DMS79 treated with DMSO at 0.1 percent for 48 hours (cell line): ENCODE measurements around the gene SNX17.

Experiments used
- DNase-seq: peaks from one replicate; lab custom pipeline; 2025; lab: John Stamatoyannopoulos, UW

The SNX17 gene

DNA sequence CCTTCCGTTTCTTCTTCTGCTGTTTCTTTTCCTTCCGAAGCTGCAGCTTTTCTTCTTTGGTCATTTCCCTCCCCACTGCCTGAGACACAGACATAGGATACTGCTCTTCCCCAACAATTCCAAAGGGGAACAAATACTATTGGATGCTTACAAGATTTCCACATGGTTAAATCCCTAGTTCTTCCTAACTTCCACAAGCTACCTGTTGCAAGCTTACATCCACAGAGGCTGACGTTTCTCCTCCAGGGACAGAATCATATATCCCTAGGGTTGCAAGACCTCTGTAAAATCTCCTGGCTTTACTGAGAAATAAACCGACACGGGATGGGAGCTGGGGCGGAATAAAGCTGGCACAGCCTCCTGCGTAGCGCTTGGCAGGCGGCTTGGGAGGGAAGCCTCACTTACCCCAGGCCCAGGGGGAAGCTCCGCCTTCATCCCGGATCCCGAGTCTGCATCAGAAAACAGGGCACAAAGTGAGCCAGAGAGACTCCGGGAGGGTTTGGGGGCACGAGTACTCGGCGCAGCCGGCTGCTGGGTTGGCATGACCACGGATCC, 868 bp upstream of the SNX17 start:
- DNase-seq = peak; percentile 37

- peak; percentile 17 for DNase-seq
Observed at GRCh38 chr2:27370816-27371620, 602 bp downstream of the SNX17 start.

DNA sequence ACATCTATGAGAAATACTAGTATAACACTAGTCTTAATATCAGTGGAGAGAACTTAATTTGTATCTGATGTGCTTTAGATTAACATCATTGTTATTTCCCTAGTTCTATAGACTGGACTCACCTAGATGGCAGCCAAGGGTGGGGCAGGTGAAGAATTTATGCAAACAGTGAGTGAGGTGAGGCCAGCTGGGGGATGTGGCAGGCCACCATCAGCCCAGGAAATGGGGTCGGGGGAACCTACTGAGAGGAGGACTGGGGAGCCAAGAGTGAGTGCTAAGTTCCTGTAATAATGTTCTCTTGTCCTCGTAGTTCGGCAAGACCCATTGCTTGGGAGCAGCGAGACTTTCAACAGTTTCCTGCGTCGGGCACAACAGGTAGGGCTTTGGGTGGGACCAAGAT, 2.5 kb downstream of the SNX17 start:
- no peak for DNase-seq

DNA sequence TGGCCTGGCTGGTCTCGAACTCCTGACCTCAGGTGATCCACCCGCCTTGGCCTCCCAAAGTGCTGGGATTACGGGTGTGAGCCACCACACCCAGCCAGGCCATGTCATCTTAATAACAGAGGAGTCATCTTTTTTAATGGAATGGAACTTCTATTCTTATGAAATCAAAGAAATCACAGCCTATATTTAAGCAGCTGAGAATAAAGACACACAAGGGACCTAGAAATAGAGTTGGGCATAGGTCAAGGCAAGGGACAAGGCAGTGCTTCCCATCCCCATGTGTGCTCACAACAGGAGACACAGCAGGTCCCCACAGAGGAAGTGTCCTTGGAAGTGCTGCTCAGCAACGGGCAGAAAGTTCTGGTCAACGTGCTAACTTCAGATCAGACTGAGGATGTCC, 3.2 kb downstream of the SNX17 start:
- DNase-seq = no peak

DNA sequence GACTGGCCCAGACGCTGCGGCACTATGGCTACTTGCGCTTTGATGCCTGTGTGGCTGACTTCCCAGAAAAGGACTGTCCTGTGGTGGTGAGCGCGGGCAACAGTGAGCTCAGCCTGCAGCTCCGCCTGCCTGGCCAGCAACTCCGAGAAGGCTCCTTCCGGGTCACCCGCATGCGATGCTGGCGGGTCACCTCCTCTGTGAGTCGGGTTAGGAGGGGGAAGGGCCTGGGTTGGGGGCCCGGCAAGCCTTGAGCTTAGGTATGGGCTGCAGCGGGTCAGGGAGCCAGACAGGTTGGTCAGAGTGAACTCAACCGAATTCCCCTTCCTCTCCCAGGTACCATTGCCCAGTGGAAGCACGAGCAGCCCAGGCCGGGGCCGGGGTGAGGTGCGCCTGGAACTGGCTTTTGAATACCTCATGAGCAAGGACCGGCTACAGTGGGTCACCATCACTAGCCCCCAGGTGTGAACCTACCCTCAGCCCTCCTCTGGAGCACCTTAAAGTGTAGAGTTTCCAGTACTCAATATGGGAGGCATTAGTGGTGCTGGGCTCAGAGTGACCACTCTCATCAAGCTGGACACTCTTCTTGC, 5.2 kb downstream of the SNX17 start:
- no peak for DNase-seq

GRCh38 chr2:27376151-27376865, 5.9 kb downstream of the SNX17 start:
- no peak for DNase-seq

GRCh38 chr2:27376866-27377617, 6.6 kb downstream of the SNX17 start:
- DNase-seq = no peak

GRCh38 chr2:27377618-27378095, 7.2 kb downstream of the SNX17 start:
- no peak for DNase-seq

- DNase-seq = no peak
Observed at GRCh38 chr2:27378096-27378808, 7.8 kb downstream of the SNX17 start.

DNA sequence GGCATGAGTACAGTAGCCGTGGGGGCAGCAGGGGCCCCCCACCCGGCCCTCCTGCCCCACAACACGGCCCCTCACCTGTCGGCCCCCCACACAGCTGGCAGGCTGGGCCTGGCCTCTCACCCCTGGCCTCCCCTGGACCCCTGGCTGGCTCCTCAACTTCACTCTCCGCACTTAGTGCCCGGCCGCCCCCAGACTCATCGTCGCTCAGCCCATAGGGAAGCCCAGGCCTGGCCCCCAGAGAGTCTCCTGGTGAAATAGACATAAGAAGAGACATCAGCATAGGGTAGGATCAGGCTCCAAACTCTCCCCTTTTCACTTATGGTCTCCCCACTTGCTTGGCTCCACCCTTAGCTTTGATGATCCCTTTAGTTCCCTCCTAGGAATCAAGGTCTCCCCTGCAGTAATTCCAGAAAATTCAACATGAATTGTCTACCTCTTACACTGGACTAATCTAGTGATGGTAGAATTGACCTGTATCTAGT, 8.4 kb downstream of the SNX17 start:
- no peak for DNase-seq

- no peak for DNase-seq
Observed at GRCh38 chr2:27379383-27379835, 9.0 kb downstream of the SNX17 start.

DNA sequence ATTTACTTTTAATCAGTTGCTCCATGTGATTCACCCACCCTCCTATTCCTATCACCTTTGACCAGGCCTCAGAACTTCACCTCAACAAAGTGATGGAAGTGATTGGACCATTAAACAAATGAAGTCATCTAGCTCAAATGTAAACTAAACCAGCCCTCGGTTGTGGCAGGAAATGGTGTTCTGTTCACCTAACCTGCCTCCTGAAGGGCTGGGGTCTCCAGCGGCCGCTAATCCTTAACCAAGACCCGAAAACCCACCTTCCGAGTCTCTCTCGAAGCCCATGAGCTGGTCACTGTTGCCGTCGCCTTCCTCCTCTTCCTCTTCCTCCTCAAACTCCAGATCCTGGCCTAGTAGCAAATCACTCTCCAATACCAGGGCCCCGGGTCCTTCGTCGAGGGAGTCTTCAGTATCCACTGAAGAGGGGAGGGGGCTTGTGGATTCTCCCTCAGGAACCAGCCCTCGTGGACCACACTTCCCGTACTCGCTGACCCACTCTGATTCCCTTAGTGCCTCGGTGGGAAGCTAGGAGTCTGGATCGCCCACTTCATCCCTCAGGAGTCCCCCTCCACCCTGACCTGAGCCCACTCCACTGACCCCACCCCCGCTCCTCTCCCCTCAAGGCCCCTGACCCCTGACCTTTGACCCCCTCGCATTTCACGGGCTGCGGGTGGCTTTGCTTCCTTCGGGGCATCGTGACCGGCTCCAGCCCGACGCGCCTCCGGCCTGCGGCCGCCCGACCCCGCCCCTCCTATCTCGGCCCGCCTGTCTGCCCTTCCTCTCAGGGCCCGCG, 9.6 kb downstream of the SNX17 start:
- DNase-seq = peak; percentile 8

- DNase-seq = peak; percentile 93
Observed at GRCh38 chr2:27380626-27381545, 10.5 kb downstream of the SNX17 start, which contains the start of gene ZNF513. ZNF513 (minus strand) TSS chr2:27380734; CDS start chr2:27380526, 208 bp downstream.

DNA sequence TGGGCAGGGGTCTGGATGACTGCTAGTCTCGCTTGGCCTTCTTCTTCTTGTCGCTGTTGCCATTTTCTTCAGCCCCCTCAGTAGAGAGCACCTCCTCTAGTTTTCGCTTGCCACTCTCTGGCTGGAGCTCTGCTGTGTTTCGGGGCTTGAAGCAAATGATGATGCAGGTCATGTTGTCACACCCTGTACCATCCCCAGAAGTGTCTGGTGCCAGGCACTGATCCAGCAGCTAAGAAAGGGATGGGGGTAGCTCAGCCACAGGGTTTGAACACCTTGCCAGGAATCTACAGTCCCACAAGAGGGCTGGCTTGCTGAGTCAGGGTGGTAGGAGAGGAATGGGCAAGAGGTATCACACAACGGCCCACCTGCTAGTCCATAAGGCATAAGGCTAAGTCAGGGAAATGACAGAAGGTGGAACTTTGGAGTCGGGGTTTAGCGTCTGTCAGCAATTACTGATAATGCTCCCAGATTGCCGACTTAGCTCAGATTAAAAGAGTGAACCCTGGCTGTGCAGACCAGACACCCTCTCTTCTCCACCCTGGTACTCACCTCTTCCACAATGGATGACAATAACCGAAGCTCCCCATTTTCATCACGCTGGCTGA, 11.3 kb downstream of the SNX17 start:
- no peak for DNase-seq

DNA sequence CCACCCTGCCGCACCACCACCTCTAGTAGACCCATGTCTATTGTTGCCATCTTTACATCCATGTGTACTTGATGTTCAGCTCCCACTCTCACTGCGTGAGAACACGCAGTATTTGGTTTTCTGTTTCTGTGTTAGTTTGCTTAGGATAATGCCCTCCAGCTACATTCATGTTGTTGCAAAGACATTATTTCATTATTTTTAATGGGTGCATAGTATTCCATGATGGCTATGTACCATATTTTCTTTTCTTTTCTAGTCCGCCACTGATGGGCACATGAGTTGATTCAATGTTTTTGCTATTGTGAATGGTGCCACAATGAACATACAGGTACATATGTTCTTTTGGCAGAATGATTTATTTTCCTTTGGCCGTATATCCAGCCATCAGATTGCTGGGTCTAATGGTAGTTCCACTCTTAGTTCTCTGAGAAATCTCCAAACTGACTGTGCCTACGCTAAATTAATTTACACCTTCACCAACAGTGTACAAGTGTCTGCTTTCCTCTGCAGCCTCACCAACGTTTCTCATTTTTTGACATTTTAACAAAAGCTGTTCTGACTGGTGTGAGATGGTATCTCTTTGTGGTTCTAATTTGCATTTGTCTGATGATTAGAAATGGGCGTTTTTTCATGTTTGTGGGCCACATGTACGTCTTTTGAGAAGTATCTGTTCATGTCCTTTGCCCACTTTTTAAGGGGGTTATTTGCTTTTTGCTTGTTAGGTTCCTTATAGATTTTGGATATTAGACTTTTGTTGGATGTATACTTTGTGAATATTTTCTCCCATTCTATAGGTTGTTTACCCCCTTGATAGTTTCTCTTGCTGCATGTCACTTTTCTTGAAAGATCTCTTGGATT, 20.6 kb downstream of the SNX17 start:
- no peak for DNase-seq

DNA sequence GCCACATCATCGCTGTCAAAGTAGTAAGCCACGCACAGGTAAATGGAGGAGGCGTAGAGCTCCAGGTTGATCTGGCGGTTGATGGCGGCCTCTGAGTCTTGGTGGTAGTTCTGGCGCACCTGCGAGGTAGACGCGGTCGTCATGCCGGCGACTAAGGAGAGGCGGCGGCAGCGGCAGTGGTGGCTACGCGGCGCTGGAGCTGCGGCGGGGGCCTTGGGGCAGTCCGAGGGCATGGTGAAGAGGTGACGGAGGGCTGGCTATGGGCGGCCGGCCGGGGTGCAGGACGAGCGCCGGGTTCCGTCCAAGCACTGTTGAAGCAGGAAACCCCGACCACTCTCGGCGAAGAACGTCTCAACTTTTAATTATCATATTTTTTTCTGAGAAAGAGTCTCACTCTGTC, 22.8 kb downstream of the SNX17 start:
- no peak for DNase-seq

DNA sequence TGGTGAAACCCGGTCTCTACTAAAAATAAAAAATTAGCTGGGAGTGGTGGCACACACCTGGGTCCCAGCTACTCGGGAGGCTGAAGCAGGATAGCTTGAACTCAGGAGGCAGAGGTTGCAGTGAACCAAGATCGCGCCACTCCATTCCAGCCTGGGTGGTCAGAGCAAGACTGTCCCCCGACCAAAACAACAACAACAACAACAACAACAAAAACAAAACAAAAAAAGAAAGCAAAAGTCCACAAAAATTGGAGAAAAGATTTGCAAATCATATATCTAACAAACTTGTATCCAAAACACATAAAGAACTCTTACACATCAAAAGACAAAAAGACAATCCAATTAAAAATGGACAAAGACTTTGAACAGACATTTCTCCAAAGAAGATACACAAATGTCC, 28.5 kb downstream of the SNX17 start:
- DNase-seq = no peak
